EL (cell line): ENCODE results near the gene LRRC56.
"Not testable (repeated sequence)": the region's sequence is repeated elsewhere in the genome, so short reads cannot be mapped to it uniquely, and the experiment has no call there.

Source experiments
- DNase-seq: peaks from one replicate; pipeline ENCODE4 v3.0.0-alpha.2; 2016

Gene LRRC56

DNA sequence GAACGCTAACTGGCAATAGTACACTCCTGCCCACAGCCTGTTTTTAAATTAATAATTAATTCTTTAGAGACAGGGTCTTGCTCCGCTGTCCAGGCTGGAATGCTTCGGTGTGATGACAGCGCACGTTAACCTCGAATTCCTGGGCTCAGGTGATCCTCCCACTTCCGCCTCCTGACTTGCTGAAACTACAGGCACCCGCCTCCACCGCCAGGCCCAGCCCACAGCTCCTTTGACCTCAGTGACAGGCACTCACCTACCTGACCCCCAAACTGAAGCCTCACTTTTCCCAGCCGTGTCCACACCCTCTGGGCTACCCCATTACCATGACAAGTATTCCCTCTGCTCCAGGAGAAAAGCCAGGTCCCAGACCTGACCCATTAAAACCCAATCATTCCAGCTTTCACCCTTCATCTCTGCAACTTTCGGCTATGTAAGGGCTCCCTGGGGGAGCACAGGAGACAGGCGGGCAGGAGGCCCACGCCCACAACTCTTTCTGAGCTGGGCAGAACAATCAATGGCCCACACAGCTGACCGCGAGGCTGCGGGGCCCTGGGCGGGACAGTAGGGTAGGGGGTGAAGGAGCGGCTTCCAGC is 22.5 kb downstream of the LRRC56 start:
- no peak for DNase-seq

- peak; percentile 86 for DNase-seq
Observed at GRCh38 chr11:560305-561147, 23.2 kb downstream of the LRRC56 start, which contains the start of the genes LMNTD2 and RASSF7. Gene LMNTD2 (minus strand): TSS chr11:560738. CDS start chr11:560716, 22 bp downstream. Gene RASSF7 (plus strand): TSS chr11:560970. CDS start chr11:561769, 799 bp downstream.

- DNase-seq: peak; percentile 71
Observed at GRCh38 chr11:561148-562003, 24.0 kb downstream of the LRRC56 start.

- DNase-seq: no peak
Observed at GRCh38 chr11:562046-562645, 24.8 kb downstream of the LRRC56 start.

DNA sequence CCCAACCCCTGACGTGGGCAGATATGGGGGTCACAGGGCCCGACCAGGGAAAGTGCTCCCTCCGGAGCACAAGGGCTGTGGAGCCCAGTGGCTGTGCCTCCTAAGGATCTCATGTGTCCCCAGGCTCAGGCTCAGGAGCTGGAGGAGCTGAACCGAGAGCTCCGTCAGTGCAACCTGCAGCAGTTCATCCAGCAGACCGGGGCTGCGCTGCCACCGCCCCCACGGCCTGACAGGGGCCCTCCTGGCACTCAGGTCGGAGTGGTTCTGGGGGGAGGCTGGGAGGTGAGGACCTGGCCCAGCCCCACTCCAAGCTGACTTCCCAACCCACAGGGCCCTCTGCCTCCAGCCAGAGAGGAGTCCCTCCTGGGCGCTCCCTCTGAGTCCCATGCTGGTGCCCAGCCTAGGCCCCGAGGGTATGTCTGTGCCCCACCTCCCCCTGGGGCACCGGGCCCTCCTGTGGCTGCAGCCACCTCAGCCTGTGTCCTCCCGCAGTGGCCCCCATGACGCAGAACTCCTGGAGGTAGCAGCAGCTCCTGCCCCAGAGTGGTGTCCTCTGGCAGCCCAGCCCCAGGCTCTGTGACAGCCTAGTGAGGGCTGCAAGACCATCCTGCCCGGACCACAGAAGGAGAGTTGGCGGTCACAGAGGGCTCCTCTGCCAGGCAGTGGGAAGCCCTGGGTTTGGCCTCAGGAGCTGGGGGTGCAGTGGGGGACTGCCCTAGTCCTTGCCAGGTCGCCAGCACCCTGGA is 25.9 kb downstream of the LRRC56 start:
- DNase-seq: no peak

DNA sequence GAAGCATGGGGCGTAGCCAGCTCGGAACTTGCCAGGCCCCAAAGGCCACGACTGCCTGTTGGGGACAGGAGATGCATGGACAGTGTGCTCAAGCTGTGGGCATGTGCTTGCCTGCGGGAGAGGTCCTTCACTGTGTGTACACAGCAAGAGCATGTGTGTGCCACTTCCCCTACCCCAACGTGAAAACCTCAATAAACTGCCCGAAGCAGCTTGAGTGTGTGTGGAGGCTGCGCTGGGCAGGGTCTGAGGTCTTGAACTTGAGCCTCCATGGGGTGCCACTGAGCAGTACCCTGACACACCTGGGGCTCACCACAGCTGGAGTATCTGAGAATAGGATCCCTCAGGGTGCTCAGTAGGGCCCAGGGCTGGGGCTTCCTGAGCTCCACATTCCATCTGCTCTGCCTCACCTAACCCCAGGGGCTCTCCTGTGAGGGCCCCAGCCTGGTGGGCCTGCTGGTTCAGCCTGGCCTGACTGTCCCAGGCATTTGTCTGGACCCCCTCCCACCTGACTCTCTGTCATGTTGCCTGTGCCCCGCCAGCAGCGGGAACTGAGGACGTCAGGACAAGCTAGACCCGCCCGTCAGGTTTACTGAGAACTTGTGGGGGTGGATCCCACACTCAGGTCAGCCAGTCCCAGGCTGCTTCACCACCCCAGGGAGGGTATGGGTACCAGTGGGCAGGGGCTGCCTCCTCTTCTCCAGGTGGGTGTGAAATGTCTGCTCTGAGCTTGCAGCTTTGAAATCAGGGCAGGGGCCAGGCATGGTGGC is 26.7 kb downstream of the LRRC56 start:
- DNase-seq: no peak

DNA sequence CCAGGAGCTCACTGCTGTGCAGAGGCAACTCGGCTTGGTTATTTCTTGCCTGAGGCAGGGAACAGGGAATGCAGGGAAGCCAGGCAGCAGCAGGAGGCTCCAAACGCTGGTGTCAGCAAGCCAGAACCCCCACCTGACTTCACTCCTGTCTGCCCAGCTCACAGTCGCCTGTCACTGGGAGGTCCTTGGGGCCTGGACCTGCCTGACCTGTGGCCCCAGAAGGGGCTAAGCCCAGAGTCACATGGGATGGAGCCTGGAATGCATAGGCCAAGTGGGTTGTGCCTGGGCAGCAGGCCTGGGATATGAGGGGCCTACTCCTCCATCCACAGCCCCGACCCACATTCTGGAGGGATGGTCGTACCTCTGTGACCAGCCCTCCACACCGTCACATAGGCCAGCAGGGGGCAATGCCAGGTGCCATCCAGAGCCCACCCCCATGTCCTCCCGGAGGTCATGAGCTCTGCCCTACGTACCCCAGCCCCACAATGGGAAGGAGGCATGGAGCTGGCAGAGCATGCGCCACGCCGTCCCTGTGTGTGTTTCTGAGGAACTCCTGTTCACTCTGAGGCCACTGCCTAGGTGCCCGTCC is 28.7 kb downstream of the LRRC56 start:
- no peak for DNase-seq

- DNase-seq: no peak
Observed at GRCh38 chr11:567011-567628, 29.8 kb downstream of the LRRC56 start.

DNA sequence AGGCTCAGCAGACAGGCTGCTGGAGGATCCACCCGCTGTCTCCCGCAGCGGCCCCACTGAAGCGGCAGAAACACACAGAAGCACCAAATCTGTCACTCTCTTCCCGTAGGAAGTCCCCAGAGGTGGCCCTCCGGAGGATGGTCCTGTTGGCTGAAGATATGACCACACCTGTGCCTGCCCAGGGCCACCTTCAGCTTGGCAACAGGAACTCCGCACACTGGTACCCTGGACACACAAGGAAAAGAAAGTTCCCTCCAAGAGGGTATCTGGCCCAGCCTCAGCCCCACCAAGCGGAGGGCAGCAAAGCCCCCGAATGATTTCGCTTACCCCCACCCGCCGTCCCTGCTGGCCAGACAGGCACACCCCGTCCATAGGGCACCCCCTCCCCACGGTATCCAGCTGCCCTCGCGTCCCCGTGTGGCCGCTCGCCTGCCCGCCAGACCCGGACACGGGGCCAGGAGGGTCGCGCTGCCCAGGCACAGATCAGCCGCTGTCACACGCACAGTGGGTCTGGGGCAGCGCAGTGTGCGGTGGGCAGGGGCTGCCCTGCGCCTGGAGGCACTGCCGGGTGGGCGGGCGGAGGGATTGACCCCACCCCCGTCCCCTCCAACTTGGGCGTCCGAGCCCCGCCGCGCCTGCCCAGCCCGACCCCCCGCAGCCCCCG is 30.4 kb downstream of the LRRC56 start:
- no peak for DNase-seq

GRCh38 chr11:568306-569157 is 31.2 kb downstream of the LRRC56 start:
- DNase-seq: peak; percentile 95

DNA sequence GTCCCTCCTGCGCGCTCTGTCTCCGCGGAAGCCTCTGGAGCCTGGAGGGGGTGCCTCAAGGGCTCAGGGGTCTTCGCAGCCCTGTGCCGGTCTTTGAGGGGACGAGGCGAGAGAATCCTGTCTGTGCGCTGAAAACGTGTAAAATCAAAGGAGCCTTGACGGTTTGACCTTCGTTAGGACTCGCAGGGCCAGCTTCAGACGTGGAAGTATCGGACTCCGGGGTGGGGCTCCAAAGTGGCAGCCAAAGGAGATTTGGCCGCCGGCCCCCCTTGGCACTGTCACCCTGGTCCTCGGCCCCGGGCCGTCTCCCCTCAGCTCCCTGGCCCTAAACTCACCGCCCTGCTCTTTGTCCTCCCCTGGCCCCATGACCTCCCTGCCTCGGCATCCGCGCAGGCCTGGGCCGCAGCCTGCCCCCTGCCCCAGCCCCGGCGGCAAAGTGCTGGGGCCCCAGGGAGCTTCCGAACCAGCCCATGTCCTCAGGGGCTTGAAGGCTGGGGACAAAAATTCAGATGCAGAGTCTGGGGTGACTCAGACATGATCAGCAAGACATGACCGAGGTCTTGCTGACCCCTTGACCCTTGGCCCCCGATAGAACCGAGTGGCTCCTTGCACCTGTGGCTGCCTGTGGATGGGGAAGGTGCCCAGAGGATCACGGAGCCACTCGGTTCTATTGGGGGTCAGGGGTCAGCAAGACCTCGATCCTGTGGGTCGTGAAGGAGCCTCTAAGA is 32.0 kb downstream of the LRRC56 start:
- DNase-seq: no peak

- DNase-seq: no peak
Observed at GRCh38 chr11:571802-572185, 34.5 kb downstream of the LRRC56 start.

- DNase-seq: no peak
Observed at GRCh38 chr11:573146-573759, 35.9 kb downstream of the LRRC56 start.

DNA sequence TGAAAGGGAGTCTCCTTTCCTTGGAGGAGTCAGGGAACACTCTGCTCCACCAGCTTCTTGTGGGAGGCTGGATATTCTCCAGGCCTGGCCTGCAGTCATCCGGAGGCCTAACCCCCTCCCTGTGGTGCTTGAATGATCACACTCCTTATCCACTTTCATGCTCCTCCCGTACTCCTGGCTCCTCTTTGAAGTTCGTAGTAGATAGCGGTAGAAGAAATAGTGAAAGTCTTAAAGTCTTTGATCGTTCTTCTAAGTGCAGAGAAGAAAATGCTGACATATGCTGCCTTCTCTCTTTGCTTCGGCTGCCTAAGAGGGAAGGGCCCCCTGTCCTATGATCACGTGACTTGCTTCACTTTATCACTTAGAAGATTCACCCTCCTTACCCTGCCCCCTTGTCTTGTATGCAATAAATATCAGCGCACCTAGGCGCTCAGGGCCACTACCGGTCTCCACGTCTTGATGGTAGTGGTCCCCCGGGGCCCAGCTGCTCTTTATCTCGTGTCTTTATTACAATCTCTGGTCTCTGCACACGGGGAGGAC is 36.8 kb downstream of the LRRC56 start:
- DNase-seq: not testable (repeated sequence)

DNA sequence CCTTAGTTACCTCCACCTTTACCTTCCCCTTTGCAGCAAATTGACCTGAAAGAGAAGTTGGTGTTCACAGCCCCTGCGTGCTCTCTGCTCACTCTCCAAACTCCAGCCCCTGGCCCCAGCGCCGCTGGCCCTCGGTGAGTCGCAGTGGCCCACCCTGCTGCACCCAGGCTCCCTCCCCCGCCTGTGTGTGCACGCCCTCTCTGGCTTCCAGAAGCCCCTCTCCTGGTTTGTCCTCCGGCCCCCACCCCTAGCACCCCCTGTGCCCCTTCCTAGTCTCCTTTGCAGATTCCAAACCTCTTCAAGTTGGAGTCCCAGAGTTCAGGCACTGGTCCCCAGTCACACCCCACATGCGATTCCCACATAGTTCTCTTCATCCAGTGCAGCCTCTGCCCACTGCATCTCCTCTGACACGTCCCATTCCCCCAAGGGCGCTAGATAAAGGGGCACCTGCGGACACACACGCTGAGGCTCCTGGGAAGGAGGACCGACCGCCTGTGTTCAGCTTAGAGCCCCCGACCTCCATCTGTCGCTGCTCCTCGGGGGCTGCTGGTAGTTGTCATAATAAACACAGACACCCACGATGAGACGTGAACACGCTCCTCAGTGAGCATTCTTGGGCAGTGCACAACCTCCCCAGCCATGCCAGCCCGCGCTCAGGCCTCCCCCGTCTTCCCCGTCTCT is 37.4 kb downstream of the LRRC56 start:
- no peak for DNase-seq

- DNase-seq: no peak
Observed at GRCh38 chr11:575313-575995, 38.1 kb downstream of the LRRC56 start.
